Activated CD4-positive, alpha-beta memory T cell treated with anti-CD3 and anti-CD28 coated beads, Interleukin-2, amount 10 ng/mL, durations not matched to agents 7 days and 5 days (primary cell): ENCODE data around the gene KLHL22. TPM values are rescaled to one million over a fixed set of nuclear protein-coding genes. Genes with fewer than 3 reads are reported as not detected.

Experiments used
- CTCF ChIA-PET: fragments of 350-600 bp; sonication (Branson Sonifier 250); formaldehyde crosslinking; loops from one replicate; lab custom pipeline; 2021; ENCODE audit warnings: antibody characterized with exemption, inconsistent platforms; lab: Charles Lee
- POLR2A ChIA-PET: fragments of 350-600 bp; sonication (Branson Sonifier 250); formaldehyde crosslinking; loops from one replicate; lab custom pipeline; 2021; ENCODE audit warnings: antibody characterized with exemption; lab: Charles Lee
- DNase-seq: peaks from one replicate; pipeline ENCODE4 v3.0.0-alpha.2; 2020
- H3K27ac Mint-ChIP-seq: one replicate; pipeline ENCODE4 v1.8.0; 2021; ENCODE audit warnings: mild to moderate bottlenecking, mixed read lengths
- H3K27me3 Mint-ChIP-seq: one replicate; pipeline ENCODE4 v1.8.0; 2021; ENCODE audit warnings: mixed read lengths
- H3K36me3 Mint-ChIP-seq: one replicate; pipeline ENCODE4 v1.8.0; 2021; ENCODE audit warnings: low read depth, mixed read lengths
- H3K4me1 Mint-ChIP-seq: one replicate; pipeline ENCODE4 v1.8.0; 2021; ENCODE audit warnings: mixed read lengths
- H3K4me3 Mint-ChIP-seq: one replicate; pipeline ENCODE4 v1.8.0; 2021; ENCODE audit warnings: mild to moderate bottlenecking, mixed read lengths
- H3K9me3 Mint-ChIP-seq: one replicate; pipeline ENCODE4 v1.8.0; 2021; ENCODE audit warnings: mixed read lengths
- total RNA-seq, 2 experiments: library from RNA; stranded (reverse); gene quantifications; one replicate each; pipeline ENCODE4 v1.2.3, GENCODE V29; 2021

Gene KLHL22
- total RNA-seq, 2 experiments from 2014 or later = 31.1 to 32.8 TPM

- ChIA-PET POLR2A (no interaction called here), CTCF (interaction anchor here (1.0 kb wide), 1 partner anchor 30 kb away, joined by 3 read pairs; no protein-coding TSS in a partner anchor)
- H3K36me3 Mint-ChIP-seq = peaks cover 26% of the 10 kb centered on the region
- no peaks in the 10 kb centered on the region for H3K27me3 Mint-ChIP-seq
- H3K9me3 Mint-ChIP-seq = no peaks in the 10 kb centered on the region
- no peak overlapping the region for H3K27ac Mint-ChIP-seq
- DNase-seq = no peak
- no peaks in the 10 kb centered on the region for H3K4me1 Mint-ChIP-seq
- no peak overlapping the region for H3K4me3 Mint-ChIP-seq
Measured at GRCh38 chr22:20448630-20449029, 47.0 kb downstream of the KLHL22 start.

GRCh38 chr22:20446383-20446970, 49.1 kb downstream of the KLHL22 start:
- Mint-ChIP-seq H3K4me1 (no peaks in the 10 kb centered on the region), H3K36me3 (peaks cover 32% of the 10 kb centered on the region), H3K27me3 (no peaks in the 10 kb centered on the region), H3K9me3 (no peaks in the 10 kb centered on the region), H3K4me3 (no peak overlapping the region), H3K27ac (no peak overlapping the region)
- POLR2A ChIA-PET = no interaction called here
- CTCF ChIA-PET = no interaction called here
- no peak for DNase-seq

- Mint-ChIP-seq H3K36me3 (peaks cover 21% of the 10 kb centered on the region), H3K9me3 (no peaks in the 10 kb centered on the region), H3K27me3 (no peaks in the 10 kb centered on the region), H3K4me1 (no peaks in the 10 kb centered on the region), H3K4me3 (no peak overlapping the region), H3K27ac (no peak overlapping the region)
- DNase-seq = no peak
- ChIA-PET POLR2A (no interaction called here), CTCF (interaction anchor here (1.0 to 1.6 kb wide), 2 partner anchors 10 to 12 kb away, joined by 3 to 4 read pairs; no protein-coding TSS in a partner anchor)
Measured at GRCh38 chr22:20444325-20444724, 51.3 kb downstream of the KLHL22 start.

GRCh38 chr22:20442485-20443284, 52.9 kb downstream of the KLHL22 start:
- peaks cover 9% of the 10 kb centered on the region for H3K27me3 Mint-ChIP-seq
- POLR2A ChIA-PET = no interaction called here
- H3K27ac Mint-ChIP-seq = no peak overlapping the region
- no peaks in the 10 kb centered on the region for H3K9me3 Mint-ChIP-seq
- DNase-seq = no peak
- peaks cover 22% of the 10 kb centered on the region for H3K36me3 Mint-ChIP-seq
- no peak overlapping the region for H3K4me3 Mint-ChIP-seq
- no peaks in the 10 kb centered on the region for H3K4me1 Mint-ChIP-seq
- CTCF ChIA-PET = interaction anchor here (1.3 kb wide), 1 partner anchor 14 kb away, joined by 5 read pairs; no protein-coding TSS in a partner anchor

- no peak overlapping the region for H3K27ac Mint-ChIP-seq
- ChIA-PET POLR2A (interaction anchor here (1.4 kb wide), 1 partner anchor 66 kb away, joined by 4 read pairs; the partner anchor contains the start of gene MED15), CTCF (interaction anchor here (1.2 to 1.3 kb wide), 2 partner anchors 14 to 53 kb away, joined by 3 to 5 read pairs; partner anchors contain the start of gene KLHL22)
- no peaks in the 10 kb centered on the region for H3K9me3 Mint-ChIP-seq
- H3K4me1 Mint-ChIP-seq = peaks cover 6% of the 10 kb centered on the region
- H3K27me3 Mint-ChIP-seq = peaks cover 15% of the 10 kb centered on the region
- H3K36me3 Mint-ChIP-seq = peaks cover 19% of the 10 kb centered on the region
- no peak for DNase-seq
- no peak overlapping the region for H3K4me3 Mint-ChIP-seq
Measured at GRCh38 chr22:20441631-20442484, 53.7 kb downstream of the KLHL22 start.

GRCh38 chr22:20440637-20441591, 54.7 kb downstream of the KLHL22 start:
- H3K27me3 Mint-ChIP-seq = peaks cover 20% of the 10 kb centered on the region
- peaks cover 14% of the 10 kb centered on the region for H3K36me3 Mint-ChIP-seq
- DNase-seq = no peak
- H3K4me3 Mint-ChIP-seq = no peak overlapping the region
- peaks cover 9% of the 10 kb centered on the region for H3K4me1 Mint-ChIP-seq
- H3K9me3 Mint-ChIP-seq = no peaks in the 10 kb centered on the region
- POLR2A ChIA-PET = interaction anchor here (1.4 kb wide), 1 partner anchor 67 kb away, joined by 4 read pairs; the partner anchor contains the start of gene MED15
- H3K27ac Mint-ChIP-seq = no peak overlapping the region
- CTCF ChIA-PET = interaction anchor here (1.2 kb wide), 1 partner anchor 54 kb away, joined by 3 read pairs; the partner anchor contains the start of gene KLHL22

GRCh38 chr22:20439928-20440575, 55.5 kb downstream of the KLHL22 start:
- Mint-ChIP-seq H3K27ac (no peak overlapping the region), H3K27me3 (peaks cover 28% of the 10 kb centered on the region), H3K9me3 (no peaks in the 10 kb centered on the region), H3K36me3 (peaks cover 14% of the 10 kb centered on the region), H3K4me3 (no peak overlapping the region), H3K4me1 (peaks cover 11% of the 10 kb centered on the region)
- DNase-seq = no peak
- CTCF ChIA-PET = interaction anchor here (0.5 kb wide), 1 partner anchor 23 kb away, joined by 4 read pairs; no protein-coding TSS in a partner anchor
- POLR2A ChIA-PET = interaction anchor here (1.4 kb wide), 1 partner anchor 67 kb away, joined by 4 read pairs; the partner anchor contains the start of gene MED15

GRCh38 chr22:20439556-20439927, 56.1 kb downstream of the KLHL22 start:
- Mint-ChIP-seq H3K9me3 (no peaks in the 10 kb centered on the region), H3K27ac (no peak overlapping the region), H3K4me3 (no peak overlapping the region), H3K36me3 (peaks cover 13% of the 10 kb centered on the region), H3K4me1 (peaks cover 11% of the 10 kb centered on the region), H3K27me3 (peaks cover 33% of the 10 kb centered on the region)
- POLR2A ChIA-PET = no interaction called here
- CTCF ChIA-PET = interaction anchor here (0.5 kb wide), 1 partner anchor 22 kb away, joined by 4 read pairs; no protein-coding TSS in a partner anchor
- DNase-seq = no peak

GRCh38 chr22:20438678-20439492, 56.7 kb downstream of the KLHL22 start:
- POLR2A ChIA-PET = no interaction called here
- Mint-ChIP-seq H3K4me3 (no peak overlapping the region), H3K9me3 (no peaks in the 10 kb centered on the region), H3K27ac (no peak overlapping the region), H3K27me3 (peaks cover 40% of the 10 kb centered on the region), H3K4me1 (peaks cover 11% of the 10 kb centered on the region), H3K36me3 (peaks cover 11% of the 10 kb centered on the region)
- CTCF ChIA-PET = interaction anchor here (0.6 kb wide), 1 partner anchor 21 kb away, joined by 4 read pairs; no protein-coding TSS in a partner anchor
- no peak for DNase-seq

GRCh38 chr22:20438427-20438677, 57.2 kb downstream of the KLHL22 start:
- Mint-ChIP-seq H3K36me3 (peaks cover 11% of the 10 kb centered on the region), H3K9me3 (no peaks in the 10 kb centered on the region), H3K4me1 (peaks cover 11% of the 10 kb centered on the region), H3K4me3 (no peak overlapping the region), H3K27me3 (peaks cover 42% of the 10 kb centered on the region), H3K27ac (no peak overlapping the region)
- DNase-seq = no peak
- CTCF ChIA-PET = no interaction called here
- POLR2A ChIA-PET = no interaction called here
